ENCODE measurements around the gene DCST2.

- TF ChIP-seq, protein P1, sequence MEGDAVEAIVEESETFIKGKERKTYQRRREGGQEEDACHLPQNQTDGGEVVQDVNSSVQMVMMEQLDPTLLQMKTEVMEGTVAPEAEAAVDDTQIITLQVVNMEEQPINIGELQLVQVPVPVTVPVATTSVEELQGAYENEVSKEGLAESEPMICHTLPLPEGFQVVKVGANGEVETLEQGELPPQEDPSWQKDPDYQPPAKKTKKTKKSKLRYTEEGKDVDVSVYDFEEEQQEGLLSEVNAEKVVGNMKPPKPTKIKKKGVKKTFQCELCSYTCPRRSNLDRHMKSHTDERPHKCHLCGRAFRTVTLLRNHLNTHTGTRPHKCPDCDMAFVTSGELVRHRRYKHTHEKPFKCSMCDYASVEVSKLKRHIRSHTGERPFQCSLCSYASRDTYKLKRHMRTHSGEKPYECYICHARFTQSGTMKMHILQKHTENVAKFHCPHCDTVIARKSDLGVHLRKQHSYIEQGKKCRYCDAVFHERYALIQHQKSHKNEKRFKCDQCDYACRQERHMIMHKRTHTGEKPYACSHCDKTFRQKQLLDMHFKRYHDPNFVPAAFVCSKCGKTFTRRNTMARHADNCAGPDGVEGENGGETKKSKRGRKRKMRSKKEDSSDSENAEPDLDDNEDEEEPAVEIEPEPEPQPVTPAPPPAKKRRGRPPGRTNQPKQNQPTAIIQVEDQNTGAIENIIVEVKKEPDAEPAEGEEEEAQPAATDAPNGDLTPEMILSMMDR (IDR thresholded peaks at IDR 0.05) = no peak
- no peak for TF ChIP-seq POLR2A (IDR thresholded peaks at IDR 0.05)
Measured at GRCh38 chr1:155000411-155000725, 33.2 kb downstream of the DCST2 start.
